GM12878 (cell line): Measurements from ENCODE around the gene PKP4.

Experiments
- CREM ChIP-seq: IDR thresholded peaks from 2 replicates; pipeline ENCODE4 v1.6.1; 2014; ENCODE audit warnings: antibody characterized with exemption, low read depth
- EZH2 ChIP-seq: IDR thresholded peaks from 2 replicates; pipeline ENCODE4 v1.6.1; 2012; ENCODE audit warnings: low read depth, mild to moderate bottlenecking, control low read depth, inconsistent platforms, low read length, borderline replicate concordance; ENCODE audit not compliant: control insufficient read depth
- KAT2A ChIP-seq: conservative IDR thresholded peaks from 2 replicates; pipeline ENCODE4 v1.6.1; 2011; ENCODE audit warnings: low read depth, low read length; ENCODE audit not compliant: control insufficient read depth
- NRF1 ChIP-seq: conservative IDR thresholded peaks from 2 replicates; pipeline ENCODE4 v1.6.1; 2011; ENCODE audit warnings: mild to moderate bottlenecking, low read depth, low read length, improper control_type of control experiment
- POLR2AphosphoS5 ChIP-seq: IDR thresholded peaks from 2 replicates; pipeline ENCODE4 v1.6.1; 2011; ENCODE audit warnings: mild to moderate bottlenecking, low read length, inconsistent platforms
- TCF12 ChIP-seq: IDR thresholded peaks from 2 replicates; pipeline ENCODE4 v1.6.1; 2011; ENCODE audit warnings: low read depth, mild to moderate bottlenecking, low read length
- TF ChIP-seq, protein P1 (sequence below): IDR thresholded peaks from 2 replicates; pipeline ENCODE4 v1.6.1; 2012; ENCODE audit warnings: low read depth, low read length, improper control_type of control experiment
- TF ChIP-seq, protein P2 (sequence below), 3 experiments: IDR thresholded peaks in 2 of 3; conservative IDR thresholded peaks in 1 of 3; 2 replicates each; pipeline ENCODE4 v1.5.1; 2011; ENCODE audit warnings: low read depth in 3 of 3, low read length in 3 of 3, mild to moderate bottlenecking in 3 of 3, control low read depth in 2 of 3, moderate library complexity in 2 of 3, inconsistent platforms in 1 of 3, mixed read lengths in 1 of 3; ENCODE audit not compliant: control insufficient read depth in 2 of 3, insufficient read depth in 1 of 3; ENCODE audit errors: extremely low read depth in 1 of 3

DNA sequence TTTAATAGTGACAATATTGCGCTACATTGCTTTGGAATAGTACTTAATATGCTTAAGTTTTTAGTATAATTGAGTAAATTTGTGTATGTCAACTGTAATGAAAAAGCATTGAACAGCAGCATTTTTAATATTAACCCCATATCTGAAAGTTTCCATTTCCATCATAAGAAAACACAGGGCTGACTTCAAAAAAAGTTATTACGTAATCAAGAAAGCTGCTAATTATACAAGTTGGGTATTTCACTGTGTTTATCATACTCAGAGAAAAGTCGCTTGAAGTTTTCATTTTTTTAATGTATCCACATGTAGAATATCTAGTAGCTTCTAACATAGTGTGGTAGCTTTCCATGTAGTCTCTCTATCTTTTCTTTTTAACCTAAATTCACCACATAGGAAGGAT, 146.5 kb downstream of the PKP4 start:
- TF ChIP-seq, protein P1, sequence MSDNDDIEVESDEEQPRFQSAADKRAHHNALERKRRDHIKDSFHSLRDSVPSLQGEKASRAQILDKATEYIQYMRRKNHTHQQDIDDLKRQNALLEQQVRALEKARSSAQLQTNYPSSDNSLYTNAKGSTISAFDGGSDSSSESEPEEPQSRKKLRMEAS: no peak
- TF ChIP-seq KAT2A: no peak
- TF ChIP-seq POLR2AphosphoS5: no peak
- no peak for TF ChIP-seq CREM
- no peak for TF ChIP-seq EZH2
- no peak for TF ChIP-seq TCF12
- no peak for TF ChIP-seq NRF1
- TF ChIP-seq, protein P2, sequence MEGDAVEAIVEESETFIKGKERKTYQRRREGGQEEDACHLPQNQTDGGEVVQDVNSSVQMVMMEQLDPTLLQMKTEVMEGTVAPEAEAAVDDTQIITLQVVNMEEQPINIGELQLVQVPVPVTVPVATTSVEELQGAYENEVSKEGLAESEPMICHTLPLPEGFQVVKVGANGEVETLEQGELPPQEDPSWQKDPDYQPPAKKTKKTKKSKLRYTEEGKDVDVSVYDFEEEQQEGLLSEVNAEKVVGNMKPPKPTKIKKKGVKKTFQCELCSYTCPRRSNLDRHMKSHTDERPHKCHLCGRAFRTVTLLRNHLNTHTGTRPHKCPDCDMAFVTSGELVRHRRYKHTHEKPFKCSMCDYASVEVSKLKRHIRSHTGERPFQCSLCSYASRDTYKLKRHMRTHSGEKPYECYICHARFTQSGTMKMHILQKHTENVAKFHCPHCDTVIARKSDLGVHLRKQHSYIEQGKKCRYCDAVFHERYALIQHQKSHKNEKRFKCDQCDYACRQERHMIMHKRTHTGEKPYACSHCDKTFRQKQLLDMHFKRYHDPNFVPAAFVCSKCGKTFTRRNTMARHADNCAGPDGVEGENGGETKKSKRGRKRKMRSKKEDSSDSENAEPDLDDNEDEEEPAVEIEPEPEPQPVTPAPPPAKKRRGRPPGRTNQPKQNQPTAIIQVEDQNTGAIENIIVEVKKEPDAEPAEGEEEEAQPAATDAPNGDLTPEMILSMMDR (IDR thresholded peaks at IDR 0.05 in 2 of 3, conservative IDR thresholded peaks at IDR 0.05 in 1 of 3; ENCODE audit: control insufficient read depth in 2 of 3, extremely low read depth in 1 of 3, insufficient read depth in 1 of 3, low read depth in 3 of 3, low read length in 3 of 3): no peak
